Fibroblast of lung (primary cell): ENCODE results near the gene HPX. TPM values are rescaled to one million over a fixed set of nuclear protein-coding genes. Genes with fewer than 3 reads are reported as not detected.

Source experiments
- DNase-seq, 2 donors: peaks; one replicate each; pipeline versions ENCODE4 v3.0.0 to v3.0.0-alpha.2; 2010; ENCODE audit warnings: low read depth in 2 of 2
- H2AFZ ChIP-seq: 2 replicates; pipeline ENCODE4 v1.5.1; 2012; ENCODE audit warnings: low read length, control low read depth, inconsistent platforms
- H3K27ac ChIP-seq: 2 replicates; pipeline ENCODE4 v1.5.1; 2011; ENCODE audit warnings: low read length, control low read depth; ENCODE audit not compliant: insufficient read depth
- H3K27me3 ChIP-seq: 2 replicates; pipeline ENCODE4 v1.5.1; 2011; ENCODE audit warnings: mild to moderate bottlenecking, low read length; ENCODE audit not compliant: control insufficient read depth, insufficient read depth
- H3K36me3 ChIP-seq: 2 replicates; pipeline ENCODE4 v1.5.1; 2011; ENCODE audit warnings: low read length; ENCODE audit not compliant: control insufficient read depth, insufficient read depth
- H3K4me1 ChIP-seq: 2 replicates; pipeline ENCODE4 v1.5.1; 2011; ENCODE audit warnings: low read length; ENCODE audit not compliant: control insufficient read depth, insufficient read depth; ENCODE audit errors: extremely low read depth
- H3K4me2 ChIP-seq: 2 replicates; pipeline ENCODE4 v1.5.1; 2011; ENCODE audit warnings: low read length, control low read depth; ENCODE audit not compliant: insufficient read depth; ENCODE audit errors: extremely low read depth
- H3K4me3 ChIP-seq, 4 experiments: fragments of 200-600 bp in 1 of 4; sonication (generic) in 1 of 4; replicated peaks in 1 of 4; 2 replicates each; pipeline ENCODE4 v1.5.1; 2011 to 2016; ENCODE audit warnings: low read length in 4 of 4, low read depth in 3 of 4, mild to moderate bottlenecking in 3 of 4, control low read depth in 2 of 4, inconsistent platforms in 1 of 4, mixed read lengths in 1 of 4; ENCODE audit not compliant: insufficient read depth in 1 of 4; ENCODE audit errors: control extremely low read depth in 1 of 4
- H3K79me2 ChIP-seq: 2 replicates; pipeline ENCODE4 v1.5.1; 2012; ENCODE audit warnings: mild to moderate bottlenecking, low read length, inconsistent platforms; ENCODE audit not compliant: control insufficient read depth, insufficient read depth
- H3K9ac ChIP-seq: 2 replicates; pipeline ENCODE4 v1.5.1; 2011; ENCODE audit warnings: mild to moderate bottlenecking, low read length, control low read depth; ENCODE audit not compliant: insufficient read depth
- H3K9me3 ChIP-seq: 2 replicates; pipeline ENCODE4 v1.5.1; 2012; ENCODE audit warnings: low read depth, low read length; ENCODE audit not compliant: control insufficient read depth, insufficient read depth
- H4K20me1 ChIP-seq: 2 replicates; pipeline ENCODE4 v1.5.1; 2011; ENCODE audit warnings: low read length; ENCODE audit not compliant: control insufficient read depth, insufficient read depth; ENCODE audit errors: extremely low read depth
- CTCF ChIP-seq, 2 donors: IDR thresholded peaks in 1 of 2; conservative IDR thresholded peaks in 1 of 2; 1 replicate in 1 of 2; 2 replicates in 1 of 2; pipeline ENCODE4 v1.5.1; 2011 to 2012; ENCODE audit warnings: low read length in 2 of 2, control low read depth in 1 of 2, inconsistent platforms in 1 of 2, low read depth in 1 of 2, mild to moderate bottlenecking in 1 of 2
- EZH2 ChIP-seq: IDR thresholded peaks from 2 replicates; pipeline ENCODE4 v1.5.1; 2012; ENCODE audit warnings: low read length, control low read depth, mild to moderate bottlenecking; ENCODE audit errors: missing control alignments
- polyA plus RNA-seq, 2 donors: library from polyadenylated mRNA; depleted of rRNA in 1 of 2; stranded (reverse) in 1 of 2; unstranded in 1 of 2; fragments of >200 nt; gene quantifications; 2 replicates each; pipeline ENCODE4 v1.2.1, GENCODE V29; 2011 to 2012; ENCODE audit warnings: missing spikeins in 1 of 2
- total RNA-seq: library from RNA; depleted of rRNA; stranded (reverse); fragments of >200 nt; gene quantifications from 2 replicates; pipeline ENCODE4 v1.2.1, GENCODE V29; 2014

HPX gene
- total and polyA plus RNA-seq, 2 donors (not counting 1 experiment from before 2014, with no cell fraction given): 0.18 to 0.83 TPM

DNA sequence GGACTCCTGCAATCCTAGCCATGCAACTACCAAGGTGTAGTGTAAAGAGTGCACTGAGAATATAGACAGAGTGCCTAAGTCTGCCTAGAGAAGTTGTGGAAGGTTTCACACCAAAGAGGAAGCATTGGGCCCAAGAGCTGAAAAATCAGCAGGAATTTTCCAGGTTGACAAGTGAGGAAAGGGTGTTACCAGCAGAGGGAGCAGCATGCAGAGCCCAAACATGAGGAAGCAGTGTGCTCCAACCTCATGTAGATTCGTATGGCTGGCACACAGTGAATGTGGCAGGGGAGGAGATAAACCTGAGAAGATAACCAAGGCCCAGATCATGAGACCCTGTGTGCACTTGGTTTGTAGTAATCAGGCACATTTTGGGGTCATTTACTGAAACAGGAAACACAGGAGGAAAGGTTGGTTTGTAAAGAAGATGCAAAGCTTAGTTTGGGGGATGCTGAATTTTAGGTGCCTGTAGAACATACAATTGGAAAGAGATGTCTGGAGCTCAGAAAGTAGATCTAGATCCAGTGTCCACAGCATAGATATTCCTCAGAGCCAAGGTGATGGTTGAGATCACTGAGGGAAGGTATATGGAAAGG, 1.7 kb downstream of the HPX start:
- TF ChIP-seq CTCF (conservative IDR thresholded peaks at IDR 0.05 in 1 of 2, IDR thresholded peaks at IDR 0.05 in 1 of 2; ENCODE audit: low read depth in 1 of 2, low read length in 2 of 2): peak; percentile 74 to 82
- no peak for TF ChIP-seq EZH2
- DNase-seq: peak; percentile 38 to 57
- Histone ChIP-seq H2AFZ (no peak overlapping the region), H3K4me2 (no peak overlapping the region), H4K20me1 (no peaks in the 10 kb centered on the region), H3K4me3 (no peak overlapping the region), H3K27me3 (no peaks in the 10 kb centered on the region), H3K9ac (no peak overlapping the region), H3K36me3 (no peaks in the 10 kb centered on the region), H3K9me3 (no peaks in the 10 kb centered on the region), H3K4me1 (no peaks in the 10 kb centered on the region), H3K27ac (no peak overlapping the region), H3K79me2 (no peaks in the 10 kb centered on the region)

DNA sequence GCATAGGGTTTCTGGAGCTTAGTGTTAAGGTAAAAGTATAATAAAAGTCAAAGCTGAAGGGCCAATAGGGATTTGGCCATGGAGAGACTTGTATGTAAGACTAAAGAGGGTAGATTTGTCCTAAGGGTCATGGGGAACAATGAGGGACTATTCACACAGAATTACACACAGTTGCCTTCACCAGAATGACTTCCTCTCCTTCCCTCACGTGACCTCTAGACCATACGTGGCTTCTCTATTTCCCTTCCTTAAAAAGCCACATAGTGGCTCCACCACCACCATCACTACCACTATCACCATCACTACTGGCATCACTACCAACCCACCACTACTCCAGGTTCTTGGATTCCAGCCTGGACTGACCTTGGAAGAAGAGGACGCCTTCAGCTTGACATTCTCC, 2.8 kb downstream of the HPX start:
- H3K4me3 ChIP-seq: no peak overlapping the region
- no peaks in the 10 kb centered on the region for H4K20me1 ChIP-seq
- TF ChIP-seq CTCF (conservative IDR thresholded peaks at IDR 0.05 in 1 of 2, IDR thresholded peaks at IDR 0.05 in 1 of 2; ENCODE audit: low read depth in 1 of 2, low read length in 2 of 2) (no peak), EZH2 (no peak)
- DNase-seq: no peak
- H3K4me2 ChIP-seq: no peak overlapping the region
- no peak overlapping the region for H2AFZ ChIP-seq
- H3K9me3 ChIP-seq: no peaks in the 10 kb centered on the region
- H3K27me3 ChIP-seq: no peaks in the 10 kb centered on the region
- no peak overlapping the region for H3K27ac ChIP-seq
- H3K79me2 ChIP-seq: no peaks in the 10 kb centered on the region
- H3K9ac ChIP-seq: no peak overlapping the region
- H3K4me1 ChIP-seq: no peaks in the 10 kb centered on the region
- H3K36me3 ChIP-seq: no peaks in the 10 kb centered on the region

DNA sequence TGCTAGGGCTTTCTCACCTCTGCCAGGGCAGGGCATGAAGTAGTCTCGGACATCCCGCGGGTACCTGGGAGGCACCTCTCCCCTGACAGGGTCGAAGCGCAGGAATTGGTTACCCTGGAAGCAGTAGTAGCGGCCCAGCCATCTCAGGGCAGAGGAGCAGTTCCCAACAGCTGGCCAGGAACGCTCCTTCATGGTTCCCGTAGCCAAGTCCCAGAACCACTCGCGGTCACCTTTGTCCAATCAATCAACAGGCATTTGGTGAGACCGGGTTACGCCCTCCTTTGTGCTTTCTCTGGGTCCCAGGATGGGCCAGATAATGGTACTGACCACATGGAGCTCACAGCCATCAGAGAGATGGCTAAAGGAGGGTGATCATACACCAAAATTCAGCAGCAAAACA, 3.4 kb downstream of the HPX start:
- H3K27me3 ChIP-seq: no peaks in the 10 kb centered on the region
- TF ChIP-seq CTCF (conservative IDR thresholded peaks at IDR 0.05 in 1 of 2, IDR thresholded peaks at IDR 0.05 in 1 of 2; ENCODE audit: low read depth in 1 of 2, low read length in 2 of 2): no peak
- TF ChIP-seq EZH2: no peak
- no peaks in the 10 kb centered on the region for H3K4me1 ChIP-seq
- no peaks in the 10 kb centered on the region for H3K36me3 ChIP-seq
- H3K4me2 ChIP-seq: no peak overlapping the region
- DNase-seq: no peak
- no peaks in the 10 kb centered on the region for H4K20me1 ChIP-seq
- no peaks in the 10 kb centered on the region for H3K9me3 ChIP-seq
- no peak overlapping the region for H3K4me3 ChIP-seq
- H3K27ac ChIP-seq: no peak overlapping the region
- H2AFZ ChIP-seq: no peak overlapping the region
- no peak overlapping the region for H3K9ac ChIP-seq
- H3K79me2 ChIP-seq: no peaks in the 10 kb centered on the region
